ENCODE results near the gene PLXNC1. TPM values are rescaled to one million over a fixed set of nuclear protein-coding genes. Genes with fewer than 3 reads are reported as not detected.
A peak's percentile ranks its signal among the peaks of the same experiment; 100 is the strongest.

The PLXNC1 gene
- total and polyA plus RNA-seq, 9 donors, result 8.2 to 33.7 (median 17.5) TPM

DNA sequence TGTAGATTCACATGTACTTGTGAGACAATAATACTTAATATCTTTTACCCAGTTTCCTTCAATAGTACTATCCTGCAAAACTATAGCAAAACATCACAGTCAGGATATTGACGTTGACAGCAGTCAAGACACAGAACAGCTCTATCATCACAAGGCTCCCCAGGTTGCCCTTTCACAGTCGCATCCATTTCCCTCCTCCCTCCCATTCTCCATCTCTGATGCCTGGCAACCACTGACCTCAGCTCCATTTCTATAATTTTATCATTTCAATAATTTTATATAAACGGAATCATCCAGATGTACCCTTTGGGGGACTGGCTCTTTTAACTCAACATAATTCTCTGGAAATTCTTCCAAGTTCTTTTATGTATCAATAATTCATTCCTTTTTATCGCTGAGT lies 81.5 kb downstream of the PLXNC1 start:
- H3K36me3 ChIP-seq, result no peaks in the 10 kb centered on the region
- TF ChIP-seq POLR2A (IDR thresholded peaks at IDR 0.05) (no peak), EP300 (IDR thresholded peaks at IDR 0.05) (no peak)
- TF ChIP-seq, protein P1, sequence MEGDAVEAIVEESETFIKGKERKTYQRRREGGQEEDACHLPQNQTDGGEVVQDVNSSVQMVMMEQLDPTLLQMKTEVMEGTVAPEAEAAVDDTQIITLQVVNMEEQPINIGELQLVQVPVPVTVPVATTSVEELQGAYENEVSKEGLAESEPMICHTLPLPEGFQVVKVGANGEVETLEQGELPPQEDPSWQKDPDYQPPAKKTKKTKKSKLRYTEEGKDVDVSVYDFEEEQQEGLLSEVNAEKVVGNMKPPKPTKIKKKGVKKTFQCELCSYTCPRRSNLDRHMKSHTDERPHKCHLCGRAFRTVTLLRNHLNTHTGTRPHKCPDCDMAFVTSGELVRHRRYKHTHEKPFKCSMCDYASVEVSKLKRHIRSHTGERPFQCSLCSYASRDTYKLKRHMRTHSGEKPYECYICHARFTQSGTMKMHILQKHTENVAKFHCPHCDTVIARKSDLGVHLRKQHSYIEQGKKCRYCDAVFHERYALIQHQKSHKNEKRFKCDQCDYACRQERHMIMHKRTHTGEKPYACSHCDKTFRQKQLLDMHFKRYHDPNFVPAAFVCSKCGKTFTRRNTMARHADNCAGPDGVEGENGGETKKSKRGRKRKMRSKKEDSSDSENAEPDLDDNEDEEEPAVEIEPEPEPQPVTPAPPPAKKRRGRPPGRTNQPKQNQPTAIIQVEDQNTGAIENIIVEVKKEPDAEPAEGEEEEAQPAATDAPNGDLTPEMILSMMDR (IDR thresholded peaks at IDR 0.05), result no peak
- H3K4me1 ChIP-seq (ENCODE audit: insufficient read depth), result peaks cover 5% of the 10 kb centered on the region
- H3K27ac ChIP-seq, result no peak overlapping the region
- H3K27me3 ChIP-seq, result no peaks in the 10 kb centered on the region
- DNase-seq, result no peak
- WGBS, 3 donors, result 45 to 72% (median 56%) methylated on average over 4 of the region's 4 CpGs
- H3K9me3 ChIP-seq, result no peaks in the 10 kb centered on the region
- intact Hi-C loops (cut with DNase I), result no loop called here
- no peak overlapping the region for H3K4me3 ChIP-seq

DNA sequence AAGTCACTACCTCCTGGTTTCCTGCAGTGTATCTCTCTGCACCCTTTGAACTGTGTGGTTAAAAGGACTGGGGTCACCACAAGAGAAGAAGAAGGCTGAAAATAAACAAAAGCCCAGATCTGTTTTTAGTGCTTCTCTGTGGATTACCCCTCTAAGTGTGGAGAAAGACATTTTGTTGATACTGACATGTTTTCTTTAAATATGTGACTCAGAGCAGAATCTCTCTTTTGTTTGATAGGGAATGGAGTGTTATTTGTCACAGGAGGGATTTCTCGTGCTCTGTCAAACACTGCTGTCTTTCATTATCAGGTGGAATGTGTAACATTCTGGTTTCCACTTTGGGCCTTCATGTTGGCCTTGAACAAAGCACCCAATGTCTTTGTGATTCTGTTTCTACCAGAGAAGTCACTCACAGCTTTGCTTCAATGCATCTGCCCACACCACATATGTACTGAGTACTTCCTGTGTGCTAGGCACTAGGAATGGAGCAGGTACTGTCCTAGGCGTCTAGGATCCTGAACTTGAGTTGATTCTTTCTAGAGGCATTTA lies 82.1 kb downstream of the PLXNC1 start:
- H3K36me3 ChIP-seq, result no peaks in the 10 kb centered on the region
- H3K9me3 ChIP-seq, result no peaks in the 10 kb centered on the region
- H3K4me1 ChIP-seq (ENCODE audit: insufficient read depth), result peaks cover 5% of the 10 kb centered on the region
- TF ChIP-seq POLR2A (IDR thresholded peaks at IDR 0.05) (no peak), EP300 (IDR thresholded peaks at IDR 0.05) (no peak)
- TF ChIP-seq, protein P1 (IDR thresholded peaks at IDR 0.05), result no peak
- no peak overlapping the region for H3K4me3 ChIP-seq
- 33 to 47% (median 38%) methylated on average over 2 of the region's 2 CpGs for WGBS, 3 donors
- intact Hi-C loops (cut with DNase I), result no loop called here
- H3K27me3 ChIP-seq, result no peaks in the 10 kb centered on the region
- no peak for DNase-seq
- peak overlapping the region in 1 of 2 donors; percentile 22 for H3K27ac ChIP-seq

DNA sequence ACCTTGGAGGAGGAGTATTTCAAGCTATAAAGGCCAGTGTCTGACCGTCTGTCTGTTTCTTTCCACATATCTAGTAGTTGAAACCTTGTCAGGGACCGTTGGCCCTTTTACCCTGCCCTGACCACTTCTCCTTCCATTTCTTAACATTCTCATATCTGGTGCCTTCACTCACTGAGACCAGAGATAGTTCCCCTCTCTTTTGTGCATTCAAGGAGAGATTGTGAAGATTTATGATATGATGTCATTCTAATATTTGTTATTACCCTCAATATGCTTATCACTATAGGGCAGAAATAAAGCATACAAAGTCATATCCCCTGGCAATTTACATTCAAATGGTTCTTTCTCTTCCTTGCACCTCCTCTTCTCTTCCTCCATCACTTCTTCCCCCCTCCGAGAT lies 83.3 kb downstream of the PLXNC1 start:
- no peak for DNase-seq
- H3K4me1 ChIP-seq (ENCODE audit: insufficient read depth), result peaks cover 5% of the 10 kb centered on the region
- no peaks in the 10 kb centered on the region for H3K36me3 ChIP-seq
- TF ChIP-seq, protein P1 (IDR thresholded peaks at IDR 0.05), result no peak
- no peak for TF ChIP-seq EP300 (IDR thresholded peaks at IDR 0.05)
- TF ChIP-seq POLR2A (IDR thresholded peaks at IDR 0.05), result no peak
- 87 to 92% (median 90%) methylated on average over 3 of the region's 3 CpGs for WGBS, 3 donors
- H3K9me3 ChIP-seq, result no peaks in the 10 kb centered on the region
- intact Hi-C loops (cut with DNase I), result no loop called here
- no peaks in the 10 kb centered on the region for H3K27me3 ChIP-seq
- no peak overlapping the region for H3K27ac ChIP-seq
- no peak overlapping the region for H3K4me3 ChIP-seq

DNA sequence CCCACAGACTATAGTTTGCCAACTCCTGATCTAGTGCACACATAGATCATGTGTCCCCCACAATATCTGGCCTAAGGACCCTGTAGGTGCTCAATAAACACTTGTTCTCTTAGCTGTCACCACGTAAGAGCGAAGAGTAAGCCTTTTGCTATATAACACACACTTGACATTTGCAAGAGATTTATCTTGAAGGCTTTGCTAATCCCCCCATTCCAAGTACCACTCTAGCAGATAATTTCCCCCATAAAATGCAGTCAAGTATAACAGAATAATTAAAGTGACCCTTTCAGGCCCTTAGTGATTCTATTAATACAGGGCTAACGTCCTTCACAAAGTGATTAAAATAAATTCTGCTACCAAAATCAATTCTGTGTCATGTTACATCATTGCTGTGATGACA lies 87.5 kb downstream of the PLXNC1 start:
- Histone ChIP-seq H3K4me3 (no peak overlapping the region), H3K27ac (no peak overlapping the region), H3K36me3 (no peaks in the 10 kb centered on the region), H3K27me3 (no peaks in the 10 kb centered on the region), H3K9me3 (no peaks in the 10 kb centered on the region), H3K4me1 (ENCODE audit: insufficient read depth) (no peaks in the 10 kb centered on the region)
- intact Hi-C loops (cut with DNase I), result no loop called here
- WGBS, 3 donors, result 83 to 92% (median 88%) methylated on average over 3 of the region's 3 CpGs
- TF ChIP-seq POLR2A (IDR thresholded peaks at IDR 0.05) (no peak), EP300 (IDR thresholded peaks at IDR 0.05) (no peak)
- TF ChIP-seq, protein P1 (IDR thresholded peaks at IDR 0.05), result no peak
- DNase-seq, result no peak
